Hematopoietic multipotent progenitor cell treated with erythropoietin and hydrocortisone succinate and interleukin-3 and kit ligand, for 4 days (in vitro differentiated cells): ENCODE data around the gene IMPACT.

ENCODE experiments used
- DNase-seq: peaks from one replicate; pipeline ENCODE4 v3.0.0-alpha.2; 2015

The IMPACT gene

GRCh38 chr18:24485681-24486080 is 59.2 kb downstream of the IMPACT start:
- peak; percentile 21 for DNase-seq

- DNase-seq, result no peak
These were observed 60.2 kb downstream of the IMPACT start for GRCh38 chr18:24486684-24487083.

- DNase-seq, result peak; percentile 84
These were observed 62.5 kb downstream of the IMPACT start for GRCh38 chr18:24488824-24489493.

GRCh38 chr18:24490539-24490938 is 64.1 kb downstream of the IMPACT start:
- DNase-seq, result peak; percentile 70

GRCh38 chr18:24491927-24492834 is 65.7 kb downstream of the IMPACT start:
- no peak for DNase-seq

GRCh38 chr18:24494586-24494985 is 68.1 kb downstream of the IMPACT start:
- no peak for DNase-seq

- no peak for DNase-seq
These were observed 70.7 kb downstream of the IMPACT start for GRCh38 chr18:24497031-24497754.

GRCh38 chr18:24499814-24500213 is 73.3 kb downstream of the IMPACT start:
- no peak for DNase-seq

GRCh38 chr18:24500217-24500616 is 73.7 kb downstream of the IMPACT start:
- DNase-seq, result no peak

- no peak for DNase-seq
These were observed 74.3 kb downstream of the IMPACT start for GRCh38 chr18:24500766-24501165.

- DNase-seq, result no peak
These were observed 76.4 kb downstream of the IMPACT start for GRCh38 chr18:24502667-24503523.
